ENCODE data around the gene UTP25.
A peak's percentile ranks its signal among the peaks of the same experiment; 100 is the strongest.

The UTP25 gene

DNA sequence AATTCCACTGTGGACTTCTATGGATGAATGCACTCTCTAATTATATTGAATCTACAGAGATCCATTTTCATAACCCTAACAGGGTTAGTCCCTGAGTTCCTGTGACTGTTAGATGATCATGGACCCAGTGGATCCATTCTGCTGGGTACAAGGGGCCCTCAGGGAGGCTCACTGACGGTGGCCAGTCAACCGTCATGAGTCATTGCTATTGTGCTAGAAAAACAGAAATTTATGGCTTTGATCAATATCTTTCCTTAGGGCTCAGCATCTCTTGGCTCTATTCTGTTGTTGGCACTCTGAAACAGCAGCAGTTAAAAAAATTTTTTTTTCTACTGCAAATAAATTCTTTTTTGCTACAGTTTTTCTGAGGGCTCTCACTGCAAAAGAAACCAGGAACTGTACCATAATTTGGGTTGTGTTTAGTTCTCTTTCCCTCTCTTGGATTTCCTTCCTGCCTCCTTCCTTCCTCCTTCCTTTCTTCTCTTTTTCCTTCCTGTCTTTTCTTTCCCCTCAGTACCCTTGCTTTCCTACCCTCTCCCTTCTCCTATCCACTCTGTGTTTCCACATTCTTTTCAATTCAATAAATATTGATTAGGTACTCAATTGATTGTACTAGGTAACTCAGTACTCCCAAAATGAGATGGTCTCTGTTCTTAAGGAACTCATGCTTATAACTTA is 49.5 kb downstream of the UTP25 start:
- Histone ChIP-seq H3K36me3 (no peaks in the 10 kb centered on the region), H3K4me3 (ENCODE audit: low read depth, low read length) (no peak overlapping the region), H3K4me1 (peaks cover 24% of the 10 kb centered on the region), H3K27me3 (no peaks in the 10 kb centered on the region), H3K9me3 (no peaks in the 10 kb centered on the region)
- TF ChIP-seq, protein P1, sequence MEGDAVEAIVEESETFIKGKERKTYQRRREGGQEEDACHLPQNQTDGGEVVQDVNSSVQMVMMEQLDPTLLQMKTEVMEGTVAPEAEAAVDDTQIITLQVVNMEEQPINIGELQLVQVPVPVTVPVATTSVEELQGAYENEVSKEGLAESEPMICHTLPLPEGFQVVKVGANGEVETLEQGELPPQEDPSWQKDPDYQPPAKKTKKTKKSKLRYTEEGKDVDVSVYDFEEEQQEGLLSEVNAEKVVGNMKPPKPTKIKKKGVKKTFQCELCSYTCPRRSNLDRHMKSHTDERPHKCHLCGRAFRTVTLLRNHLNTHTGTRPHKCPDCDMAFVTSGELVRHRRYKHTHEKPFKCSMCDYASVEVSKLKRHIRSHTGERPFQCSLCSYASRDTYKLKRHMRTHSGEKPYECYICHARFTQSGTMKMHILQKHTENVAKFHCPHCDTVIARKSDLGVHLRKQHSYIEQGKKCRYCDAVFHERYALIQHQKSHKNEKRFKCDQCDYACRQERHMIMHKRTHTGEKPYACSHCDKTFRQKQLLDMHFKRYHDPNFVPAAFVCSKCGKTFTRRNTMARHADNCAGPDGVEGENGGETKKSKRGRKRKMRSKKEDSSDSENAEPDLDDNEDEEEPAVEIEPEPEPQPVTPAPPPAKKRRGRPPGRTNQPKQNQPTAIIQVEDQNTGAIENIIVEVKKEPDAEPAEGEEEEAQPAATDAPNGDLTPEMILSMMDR (IDR thresholded peaks at IDR 0.05; ENCODE audit: low read depth, low read length) = no peak
- DNase-seq = peak; percentile 47

DNA sequence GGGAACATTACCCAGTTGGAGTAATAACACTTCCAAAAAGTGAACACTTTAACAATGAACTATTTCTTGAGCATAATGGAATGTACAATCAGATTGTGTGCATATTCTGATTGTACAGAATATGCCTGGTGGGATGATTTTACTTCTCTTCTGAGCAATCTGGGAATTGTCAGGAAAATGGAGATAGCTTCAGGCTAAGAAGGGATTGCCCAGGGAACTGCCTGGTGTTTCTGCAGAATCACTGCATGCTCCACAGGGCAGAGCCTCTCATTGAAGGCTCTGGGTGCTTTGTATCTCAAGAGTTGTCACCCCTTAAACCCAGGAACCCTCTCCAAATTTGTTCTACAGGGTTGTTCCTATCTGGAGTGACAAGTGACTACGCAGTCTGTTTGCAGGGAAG is 51.2 kb downstream of the UTP25 start:
- no peaks in the 10 kb centered on the region for H3K9me3 ChIP-seq
- H3K27me3 ChIP-seq = no peaks in the 10 kb centered on the region
- H3K36me3 ChIP-seq = no peaks in the 10 kb centered on the region
- H3K4me3 ChIP-seq (ENCODE audit: low read depth, low read length) = peak overlapping the region; percentile 50
- H3K4me1 ChIP-seq = peaks cover 35% of the 10 kb centered on the region
- no peak for DNase-seq
- TF ChIP-seq, protein P1 (IDR thresholded peaks at IDR 0.05; ENCODE audit: low read depth, low read length) = no peak

DNA sequence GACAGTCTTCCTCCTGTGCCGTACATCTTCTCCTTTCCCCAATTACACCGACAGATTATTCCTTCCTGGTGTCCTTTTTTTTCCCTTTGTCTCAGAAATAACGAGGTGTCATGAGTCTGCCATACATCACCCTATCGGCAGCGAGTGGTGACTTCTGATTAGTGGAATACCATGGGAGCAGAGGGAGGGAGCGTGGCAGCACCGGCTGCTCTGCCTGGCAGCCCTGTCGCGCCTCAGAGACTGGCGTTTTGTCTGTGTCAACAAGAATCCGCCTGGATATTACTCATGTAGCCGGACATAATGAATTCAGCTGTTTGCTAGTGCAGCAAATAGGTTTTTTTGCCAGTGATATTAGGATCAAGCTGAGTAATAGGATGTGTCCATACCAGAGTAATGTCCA is 51.8 kb downstream of the UTP25 start:
- DNase-seq = peak; percentile 59
- no peaks in the 10 kb centered on the region for H3K36me3 ChIP-seq
- no peaks in the 10 kb centered on the region for H3K27me3 ChIP-seq
- peak overlapping the region; percentile 50 for H3K4me3 ChIP-seq (ENCODE audit: low read depth, low read length)
- no peaks in the 10 kb centered on the region for H3K9me3 ChIP-seq
- H3K4me1 ChIP-seq = peaks cover 41% of the 10 kb centered on the region
- TF ChIP-seq, protein P1 (IDR thresholded peaks at IDR 0.05; ENCODE audit: low read depth, low read length) = no peak

DNA sequence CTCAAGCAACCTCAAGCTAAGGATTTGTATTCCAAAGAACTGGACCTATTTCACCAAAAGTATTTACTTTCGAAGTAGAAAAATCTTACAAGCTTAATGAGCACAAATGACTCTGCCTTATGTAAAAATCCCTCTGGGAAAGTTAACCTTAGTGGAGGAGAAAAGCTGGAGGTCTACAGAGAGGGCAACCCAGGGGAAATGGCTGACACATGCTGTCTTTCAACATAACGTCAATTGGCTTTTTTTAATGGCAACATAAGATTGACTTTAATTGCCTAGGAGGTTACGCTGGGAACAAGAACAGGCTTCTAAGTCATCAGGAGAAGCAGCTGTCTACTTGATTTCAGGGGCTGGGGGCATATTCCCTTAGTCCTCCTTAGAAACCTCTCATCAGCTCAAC is 52.3 kb downstream of the UTP25 start:
- Histone ChIP-seq H3K4me1 (peaks cover 42% of the 10 kb centered on the region), H3K36me3 (no peaks in the 10 kb centered on the region), H3K9me3 (no peaks in the 10 kb centered on the region), H3K4me3 (ENCODE audit: low read depth, low read length) (peak overlapping the region; percentile 50), H3K27me3 (no peaks in the 10 kb centered on the region)
- no peak for DNase-seq
- TF ChIP-seq, protein P1 (IDR thresholded peaks at IDR 0.05; ENCODE audit: low read depth, low read length) = no peak

DNA sequence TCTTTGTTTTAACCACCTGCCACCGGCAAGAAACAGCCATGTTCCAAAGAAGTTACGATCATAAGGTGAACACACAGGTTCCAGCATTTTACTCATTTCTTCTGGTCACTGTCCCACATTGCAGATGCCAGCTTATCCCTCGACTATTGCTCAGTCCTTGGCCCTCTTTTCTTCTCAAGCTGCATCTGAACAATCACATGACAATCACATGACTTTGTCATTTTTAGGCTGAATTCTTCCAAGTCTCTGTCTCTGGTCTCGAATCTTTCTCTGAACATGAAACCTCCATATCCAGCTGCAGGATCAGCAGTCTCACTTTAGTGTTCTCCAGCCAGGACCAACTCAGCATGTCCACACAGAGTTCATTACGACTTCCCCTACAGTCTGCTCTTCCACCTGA is 53.8 kb downstream of the UTP25 start:
- H3K27me3 ChIP-seq = no peaks in the 10 kb centered on the region
- H3K9me3 ChIP-seq = no peaks in the 10 kb centered on the region
- peaks cover 37% of the 10 kb centered on the region for H3K4me1 ChIP-seq
- H3K4me3 ChIP-seq (ENCODE audit: low read depth, low read length) = no peak overlapping the region
- TF ChIP-seq, protein P1 (IDR thresholded peaks at IDR 0.05; ENCODE audit: low read depth, low read length) = no peak
- DNase-seq = no peak
- no peaks in the 10 kb centered on the region for H3K36me3 ChIP-seq

DNA sequence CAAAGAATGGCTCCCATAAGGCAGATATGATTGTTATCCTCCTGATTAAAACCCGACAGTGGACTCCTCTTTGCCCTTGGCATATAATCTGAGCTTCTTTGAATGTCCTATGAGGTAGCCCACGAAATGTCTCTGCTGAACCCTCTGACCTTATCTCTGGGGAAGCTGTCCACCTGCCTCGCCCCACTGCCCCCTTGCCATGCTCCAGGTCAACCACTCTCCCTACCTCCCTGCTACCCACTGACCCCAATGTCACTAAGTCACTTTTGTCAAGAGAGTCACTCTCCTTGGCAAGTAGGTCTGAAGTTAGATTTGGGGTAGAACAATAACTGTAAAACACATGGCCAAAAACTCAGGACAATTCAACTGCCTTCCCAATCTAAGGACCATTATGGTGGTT is 54.5 kb downstream of the UTP25 start:
- no peak for DNase-seq
- Histone ChIP-seq H3K27me3 (no peaks in the 10 kb centered on the region), H3K4me1 (peaks cover 30% of the 10 kb centered on the region), H3K4me3 (ENCODE audit: low read depth, low read length) (no peak overlapping the region), H3K36me3 (no peaks in the 10 kb centered on the region), H3K9me3 (no peaks in the 10 kb centered on the region)
- TF ChIP-seq, protein P1 (IDR thresholded peaks at IDR 0.05; ENCODE audit: low read depth, low read length) = no peak

Data from BE2C (cell line).